Activated gamma-delta T cell (primary cell): ENCODE measurements around the gene IFFO2.
"Not testable (repeated sequence)": the region's sequence is repeated elsewhere in the genome, so short reads cannot be mapped to it uniquely, and the experiment has no call there.

Source experiments
- DNase-seq: peaks from one replicate; lab custom pipeline; 2025; lab: John Stamatoyannopoulos, UW

The IFFO2 gene

DNA sequence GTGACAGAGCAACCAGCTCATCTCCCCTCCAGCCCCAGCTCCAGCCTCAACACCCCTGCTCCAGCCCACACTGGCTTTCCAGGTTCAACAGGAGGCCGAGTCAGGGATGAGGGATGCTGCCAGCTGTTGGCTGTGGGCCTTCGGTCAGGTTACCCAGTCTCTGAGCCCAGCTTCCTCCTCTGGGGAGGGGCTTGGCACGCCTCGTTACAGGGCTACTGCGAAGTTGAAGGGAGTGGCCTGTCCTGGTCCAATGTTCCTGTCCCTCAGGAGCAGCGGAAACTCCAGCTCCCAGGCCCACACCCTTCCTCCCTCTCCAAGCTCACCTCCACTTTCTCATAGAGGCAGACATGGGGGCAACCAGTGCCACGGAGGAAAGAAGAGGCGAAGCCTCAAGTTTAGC is 81.9 kb downstream of the IFFO2 start:
- DNase-seq = no peak

DNA sequence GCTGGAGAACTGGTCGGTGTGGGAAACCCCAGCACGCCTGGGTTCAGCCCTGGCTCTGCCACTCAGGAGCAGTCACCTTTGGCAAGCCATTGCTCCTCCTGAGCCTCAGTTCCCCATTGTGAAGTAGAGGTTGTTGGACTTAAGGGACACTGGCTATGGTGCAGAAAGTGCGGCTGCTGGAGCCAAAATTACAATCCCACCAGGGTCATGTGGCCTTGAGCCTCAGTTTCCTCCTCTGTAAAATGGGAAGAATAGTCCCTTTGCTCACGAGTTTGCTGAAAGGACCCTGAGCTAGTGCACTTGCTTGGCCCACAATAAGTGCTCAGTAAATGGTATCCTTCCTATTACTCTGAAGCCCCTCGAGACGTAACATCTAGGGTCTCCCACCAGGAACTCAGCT is 82.4 kb downstream of the IFFO2 start:
- no peak for DNase-seq

DNA sequence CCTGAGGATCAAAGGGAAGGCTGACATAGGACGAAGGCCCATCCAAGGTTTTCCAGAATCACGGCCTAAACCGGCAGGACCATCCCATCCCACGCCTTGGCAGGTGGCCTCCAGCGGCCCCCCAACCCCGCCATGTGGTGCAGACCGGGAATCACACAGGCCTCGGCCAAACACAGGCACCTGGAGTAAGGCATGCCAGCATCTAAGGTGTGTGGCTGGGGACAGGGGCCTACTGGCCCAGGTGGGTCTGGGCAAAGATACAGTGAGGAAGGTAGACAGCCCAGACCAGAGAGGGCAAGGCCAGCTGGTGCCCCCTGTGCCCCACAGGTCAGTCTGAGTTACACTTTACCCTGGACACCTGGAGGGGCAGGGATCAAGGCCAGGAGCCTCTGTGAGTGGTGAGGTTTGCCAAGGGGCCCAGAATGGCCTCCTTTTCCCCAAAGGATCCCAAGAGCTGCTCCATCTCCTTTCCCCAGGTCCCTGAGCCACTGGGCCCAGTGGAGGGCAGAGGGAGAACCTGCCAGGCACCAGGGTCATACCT is 84.3 kb downstream of the IFFO2 start:
- DNase-seq = no peak

DNA sequence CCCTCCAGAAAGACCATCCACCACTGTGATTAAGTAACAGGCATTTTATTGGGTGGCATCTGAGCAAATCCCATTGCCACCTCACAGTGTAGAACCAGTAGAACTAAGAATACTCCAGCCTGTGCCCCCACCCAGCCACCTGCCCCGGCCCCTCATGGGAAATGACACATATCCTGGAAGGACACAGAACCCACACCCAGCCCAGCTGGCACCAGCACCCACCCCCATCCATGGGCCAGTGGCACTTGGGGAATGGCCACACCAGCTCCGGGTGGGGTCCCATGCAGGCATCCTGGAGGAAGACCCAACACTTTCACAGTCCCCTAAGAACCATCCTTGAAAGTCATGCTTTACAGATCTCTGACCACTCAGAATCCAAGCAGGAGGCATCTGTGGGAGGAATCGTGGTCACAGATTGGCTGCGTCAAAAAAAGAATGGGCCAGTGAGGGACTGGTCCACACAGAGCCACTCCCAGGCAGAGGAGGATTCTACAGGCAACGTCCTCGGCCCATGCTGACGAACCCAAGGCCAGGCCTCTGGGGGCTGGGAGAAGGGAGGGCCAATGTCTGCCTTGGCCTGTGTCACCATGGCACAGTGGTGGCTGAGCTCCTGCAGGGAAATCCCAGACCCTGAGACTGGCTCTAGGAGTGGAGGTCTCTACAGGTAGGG is 84.9 kb downstream of the IFFO2 start:
- no peak for DNase-seq

DNA sequence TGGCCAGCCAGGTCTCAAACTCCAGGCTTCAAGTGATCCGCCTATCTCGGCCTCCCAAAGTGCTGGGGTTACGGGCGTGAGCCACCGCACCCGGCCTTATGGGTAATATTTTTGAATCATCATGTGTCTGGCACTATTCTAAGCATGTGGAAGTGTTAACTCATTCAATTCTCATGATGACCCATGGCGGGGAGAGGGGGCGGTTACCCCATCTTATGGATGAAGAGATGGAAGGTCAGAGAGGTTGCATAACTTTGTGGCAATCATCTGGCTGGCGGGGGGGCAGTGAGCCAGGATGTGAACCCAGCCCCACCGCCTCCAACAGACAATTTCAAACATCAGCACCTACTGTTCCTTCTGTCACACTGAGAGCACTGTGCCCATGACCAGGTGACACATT is 85.5 kb downstream of the IFFO2 start:
- DNase-seq = no peak

DNA sequence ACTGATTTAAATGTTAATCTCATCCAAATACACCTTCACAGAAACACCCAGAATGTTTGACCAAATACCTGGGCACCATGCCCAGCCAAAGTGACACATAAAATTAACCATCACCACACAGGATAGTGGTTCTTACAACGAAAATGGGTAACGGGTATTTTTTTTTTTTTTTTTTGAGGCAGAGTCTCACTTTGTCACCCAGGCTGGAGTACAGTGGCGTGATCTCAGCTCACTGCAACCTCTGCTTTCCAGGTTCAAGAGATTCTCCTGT is 85.9 kb downstream of the IFFO2 start:
- DNase-seq = not testable (repeated sequence)

DNA sequence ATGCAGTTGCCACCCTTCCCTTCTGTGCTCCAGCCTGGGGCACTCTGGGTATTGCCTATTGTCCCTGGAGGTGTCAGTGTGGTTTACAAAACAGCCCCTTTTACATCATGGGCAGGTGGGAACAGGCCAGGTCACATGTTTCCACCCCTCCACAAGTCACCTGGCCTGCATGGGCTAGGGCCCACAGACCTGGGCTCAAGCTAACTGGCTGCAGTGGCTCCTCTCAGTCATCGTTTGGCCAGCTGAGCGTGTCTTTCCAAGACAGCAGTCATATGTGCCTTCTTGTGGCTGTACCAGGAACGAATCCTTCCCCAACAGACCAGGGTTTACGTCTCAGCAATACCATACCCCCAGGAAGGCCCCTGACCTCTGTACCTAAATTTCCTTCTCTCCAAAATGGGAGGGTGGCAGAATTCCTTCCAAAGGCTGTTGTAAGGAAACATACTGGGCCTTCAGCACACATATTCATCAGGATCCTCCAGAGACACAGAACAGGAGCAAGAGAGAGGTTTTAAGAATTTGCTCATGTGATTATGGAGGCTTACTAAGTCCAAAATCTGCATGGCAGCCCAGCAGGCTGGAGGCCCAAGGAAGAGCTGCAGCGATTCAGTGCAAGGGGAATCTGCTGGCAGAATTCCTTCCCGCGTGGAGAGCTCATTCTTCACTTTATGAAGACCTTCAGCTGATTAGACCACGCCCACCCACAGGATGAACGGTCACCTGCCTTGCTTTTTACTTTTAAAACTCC is 86.5 kb downstream of the IFFO2 start:
- DNase-seq = no peak

DNA sequence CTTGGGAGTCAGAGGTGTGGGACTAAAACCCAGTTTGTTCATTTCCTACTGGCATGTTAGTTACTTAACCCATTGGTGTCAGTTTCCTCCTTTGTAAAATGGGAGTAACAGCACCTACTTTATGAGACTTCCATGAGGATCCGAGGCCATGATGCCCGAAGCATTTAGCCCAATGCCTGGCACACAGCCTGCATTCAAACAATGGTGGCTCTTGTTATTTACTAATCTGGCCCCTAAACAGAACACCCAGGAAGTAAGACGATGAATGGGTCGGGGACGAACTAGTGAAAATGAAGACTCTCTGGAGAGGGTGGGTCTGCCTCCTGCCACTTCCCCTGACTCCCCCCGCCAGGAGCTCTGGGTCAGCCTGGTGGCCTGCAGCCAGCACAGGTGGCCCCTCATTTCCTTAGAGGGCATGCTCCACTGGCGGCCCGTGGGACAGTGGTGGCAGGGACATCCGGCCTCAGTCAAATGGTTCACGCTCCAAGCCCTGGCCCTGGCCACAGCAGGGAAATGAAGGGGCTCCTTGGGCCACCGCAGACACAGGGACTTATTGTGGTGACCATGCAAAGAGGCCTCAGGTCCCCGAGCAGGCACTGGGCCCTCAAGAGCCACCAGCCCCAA is 87.6 kb downstream of the IFFO2 start:
- DNase-seq = no peak

DNA sequence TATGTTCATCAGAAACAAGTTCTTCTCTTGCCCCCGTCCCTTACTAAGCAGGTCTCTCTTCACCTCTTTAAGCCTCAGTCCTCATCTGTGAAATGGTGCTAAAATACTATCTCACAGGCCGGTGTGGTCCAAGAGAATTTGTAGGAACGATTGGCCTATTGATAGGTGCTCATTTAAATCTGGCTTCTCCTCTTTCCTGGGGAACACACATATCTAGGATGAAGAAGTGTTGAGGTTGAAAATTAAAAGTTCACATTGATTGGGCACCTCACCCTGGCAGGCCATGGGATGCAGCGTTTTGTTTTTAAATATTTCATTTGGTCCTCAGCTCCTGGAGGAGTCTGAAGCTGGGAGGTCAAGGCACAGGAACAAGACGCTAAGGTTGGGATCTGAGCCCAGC is 88.1 kb downstream of the IFFO2 start:
- no peak for DNase-seq

DNA sequence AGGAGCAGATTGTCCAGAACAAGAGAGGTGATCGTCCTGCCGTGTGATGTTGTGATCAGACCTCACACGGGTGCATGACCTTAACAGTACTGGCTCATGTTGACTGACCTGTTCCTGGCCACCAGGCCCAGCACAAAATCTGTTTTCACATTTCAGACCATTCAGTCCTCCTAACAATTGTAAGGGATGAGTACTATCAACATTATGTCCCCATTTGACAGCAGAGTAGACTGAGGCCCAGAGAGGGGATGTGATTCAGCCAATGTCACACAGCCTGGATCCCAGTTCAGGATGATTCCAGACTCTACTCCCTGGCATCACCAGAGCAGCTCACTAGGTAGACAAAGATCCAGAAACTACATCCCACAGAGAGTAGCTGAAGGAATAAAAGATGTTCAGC is 89.6 kb downstream of the IFFO2 start:
- DNase-seq = no peak

DNA sequence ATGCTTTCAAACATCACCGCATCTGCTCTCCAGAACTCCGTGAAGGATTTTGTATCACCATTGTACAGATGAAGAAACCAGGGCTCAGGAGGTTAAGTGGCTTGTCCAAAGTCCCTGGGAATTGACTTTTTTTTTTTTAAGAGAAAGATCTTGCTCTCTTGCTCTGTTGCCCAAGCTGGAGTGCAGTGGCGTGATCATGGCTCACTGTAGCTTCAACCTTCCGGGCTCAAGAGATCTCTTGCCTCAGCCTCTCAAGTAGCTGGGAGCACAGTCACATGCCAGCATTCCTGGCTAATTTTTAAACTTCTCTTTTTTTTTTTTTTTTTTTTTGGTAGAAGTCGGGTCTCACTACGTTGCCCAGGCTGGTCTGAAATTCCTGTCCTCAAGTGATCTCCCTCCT is 90.2 kb downstream of the IFFO2 start:
- no peak for DNase-seq

DNA sequence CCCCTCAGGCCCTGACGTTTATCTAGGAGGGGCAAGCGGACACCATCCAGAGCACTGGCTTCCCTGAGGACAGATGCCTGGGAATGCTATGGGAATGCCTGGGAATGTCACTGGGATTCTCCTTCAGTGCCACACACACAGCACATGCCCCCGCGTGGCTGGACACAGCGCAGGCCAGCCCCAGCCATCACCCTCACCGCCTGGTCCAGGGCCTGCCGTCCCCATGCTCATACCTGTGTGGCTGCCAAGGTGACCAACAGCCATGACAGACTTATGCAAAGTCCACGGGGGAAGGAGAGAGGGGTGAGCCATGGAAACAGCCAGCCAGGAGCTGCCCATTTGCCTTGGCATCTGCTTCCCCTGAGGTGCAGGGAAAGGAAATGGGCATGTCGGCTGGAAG is 91.3 kb downstream of the IFFO2 start:
- no peak for DNase-seq

DNA sequence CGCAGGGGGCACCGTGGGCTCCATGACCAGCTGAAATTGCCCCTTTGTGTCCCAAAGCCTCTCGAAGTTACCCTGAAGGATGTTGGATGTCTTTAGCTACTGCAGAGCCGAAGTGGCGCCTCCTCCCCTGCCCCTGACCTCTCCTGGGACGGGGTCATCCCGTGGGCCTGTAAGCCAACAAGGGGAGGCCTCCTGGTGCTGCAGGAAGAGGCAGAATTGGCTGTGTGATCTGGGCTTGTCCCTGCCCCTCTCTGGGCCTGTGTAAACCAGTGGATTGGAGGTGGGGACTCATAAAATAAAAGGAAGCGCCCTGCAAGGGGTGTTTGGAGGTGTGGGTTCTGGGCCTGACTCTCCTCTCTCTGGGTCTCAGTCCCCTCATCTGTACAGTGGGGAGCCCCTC is 94.9 kb downstream of the IFFO2 start:
- no peak for DNase-seq

DNA sequence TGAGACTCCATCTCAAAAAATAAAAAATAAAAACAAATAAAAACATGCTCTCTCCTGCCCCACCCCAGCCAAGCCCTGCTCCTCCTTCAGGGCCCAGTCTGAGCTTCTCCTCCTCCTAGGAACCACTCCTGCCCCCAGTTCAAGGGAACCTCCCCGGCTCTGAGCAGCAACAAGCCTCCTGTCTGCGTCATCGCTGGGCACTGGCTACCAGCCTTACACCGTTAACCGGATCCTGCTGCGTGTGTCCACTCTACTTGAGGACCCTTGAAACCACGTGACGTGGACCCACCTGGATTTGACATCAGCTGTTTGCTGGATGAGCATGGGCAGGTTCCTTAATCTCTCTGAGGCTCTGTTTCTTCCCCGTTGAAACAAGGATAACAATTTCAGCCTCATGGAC is 95.4 kb downstream of the IFFO2 start:
- no peak for DNase-seq

DNA sequence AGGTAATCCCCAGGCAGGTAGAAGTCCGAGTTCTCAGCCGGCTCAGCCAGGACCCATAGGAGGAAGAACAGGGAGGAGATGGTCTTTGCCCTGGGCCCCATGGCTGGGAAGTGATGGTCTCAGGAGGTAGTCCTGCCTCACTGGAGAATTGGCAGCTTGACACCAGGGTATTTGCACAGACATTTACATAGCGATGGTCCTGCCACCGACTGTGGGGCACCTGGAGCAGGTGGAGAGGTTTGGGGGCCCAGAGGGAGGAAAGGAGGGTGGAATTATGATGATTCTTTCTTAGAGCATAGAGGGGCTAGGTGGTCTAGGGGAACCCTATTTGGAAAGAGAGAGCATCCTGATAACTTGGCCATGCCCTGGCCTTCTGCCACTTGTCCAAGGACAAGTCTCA is 96.9 kb downstream of the IFFO2 start, which contains the start of gene TAS1R2:
Gene TAS1R2 (minus strand): TSS at position 101 of the 400 bp plus-strand sequence. CDS start 0 bp downstream, at position 101.
- DNase-seq = no peak

DNA sequence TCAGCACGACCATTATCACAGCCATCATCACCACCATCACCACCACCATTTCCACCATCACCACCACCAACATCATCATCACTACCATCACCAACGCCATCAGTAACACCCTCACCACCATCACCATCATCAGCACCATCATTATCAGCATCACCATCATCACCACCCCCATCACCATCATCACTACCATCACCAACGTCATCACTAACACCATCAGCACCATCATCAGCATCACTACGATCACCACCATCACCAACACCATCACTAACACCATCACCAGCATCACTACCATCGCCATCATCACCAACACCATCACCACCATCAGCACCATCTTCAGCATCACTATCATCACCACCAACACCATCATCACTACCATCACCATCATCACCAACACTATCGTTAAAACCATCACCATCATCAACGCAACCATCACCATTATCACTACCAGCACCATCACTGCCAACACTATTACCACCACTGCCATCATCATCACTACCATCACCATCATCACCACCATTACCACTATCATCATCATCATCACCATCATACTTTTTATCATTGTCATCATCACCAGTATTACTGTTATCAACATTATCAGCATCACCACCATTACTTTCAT is 98.3 kb downstream of the IFFO2 start:
- DNase-seq = no peak

DNA sequence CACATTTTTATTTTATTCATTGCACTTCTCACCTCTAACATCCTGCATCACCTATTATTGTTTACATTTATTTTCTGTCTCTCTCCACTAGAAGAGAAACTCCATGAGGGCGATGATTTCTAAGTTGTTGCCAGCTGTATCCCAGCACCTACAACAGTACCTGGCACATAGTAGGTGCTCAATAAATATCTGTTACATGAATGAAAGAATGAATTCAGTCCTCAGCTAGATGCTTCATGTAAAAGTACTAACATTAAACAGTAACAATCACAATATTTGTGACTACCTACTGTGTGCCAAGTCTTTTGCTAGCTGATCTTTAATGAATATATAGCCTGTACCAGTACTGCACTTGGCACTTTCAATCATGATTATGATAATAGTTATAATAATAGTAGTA is 100.0 kb downstream of the IFFO2 start:
- DNase-seq = no peak

DNA sequence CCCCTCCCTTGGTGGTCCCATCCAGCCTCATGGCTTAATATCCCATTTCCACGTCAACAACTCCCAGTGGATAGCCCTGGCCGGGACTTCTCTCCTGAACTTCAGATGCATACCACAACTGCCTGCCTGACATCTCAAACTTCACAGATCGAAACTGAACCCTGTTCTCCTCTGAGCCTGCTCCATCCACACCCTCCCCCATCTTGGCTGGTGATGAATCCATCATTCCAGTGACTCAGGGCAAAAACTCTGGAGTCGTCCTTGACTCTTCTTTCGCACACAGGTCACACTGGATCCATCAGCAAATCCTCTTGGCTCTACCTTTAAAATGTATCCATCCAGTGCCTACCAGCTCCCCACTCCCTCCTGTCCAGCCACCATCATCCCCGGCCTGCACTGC is 100.9 kb downstream of the IFFO2 start:
- no peak for DNase-seq

DNA sequence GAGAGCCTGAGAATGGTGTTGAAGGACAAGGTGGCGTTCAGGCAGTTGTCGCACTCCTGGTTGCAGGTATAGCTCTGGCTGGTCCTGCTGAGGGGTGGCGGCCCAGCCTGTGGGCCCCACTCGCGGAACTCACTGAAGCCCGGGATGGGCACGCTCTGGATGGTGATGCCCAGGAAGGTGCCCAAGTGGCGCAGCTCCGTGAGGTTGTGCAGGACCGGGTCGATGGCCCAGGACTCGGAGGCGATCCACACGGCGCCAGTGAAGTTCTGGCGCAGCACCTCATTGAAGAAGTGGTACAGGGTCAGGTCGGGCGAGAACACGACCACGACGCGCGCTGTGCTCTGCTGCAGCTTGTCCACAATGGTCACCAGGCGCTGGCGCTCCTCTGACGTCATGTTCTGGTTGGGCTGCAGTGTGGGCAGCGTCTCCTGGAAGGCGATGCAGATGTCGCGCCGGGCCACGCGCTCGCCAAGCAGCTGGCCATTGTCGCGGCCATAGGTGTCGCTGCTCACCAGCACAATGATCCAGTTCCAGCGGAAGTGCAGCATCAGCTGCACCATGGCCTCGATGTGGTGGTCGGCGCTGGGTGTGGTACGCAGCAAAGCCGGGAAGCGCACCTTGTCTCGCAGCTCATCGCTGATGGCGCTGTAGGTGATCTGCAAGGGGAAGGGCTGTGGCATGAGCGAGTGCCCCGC is 102.0 kb downstream of the IFFO2 start:
- no peak for DNase-seq
